Left lung (tissue), 10 donors: ENCODE results near the gene MBNL1. TPM values are rescaled to one million over a fixed set of nuclear protein-coding genes. Genes with fewer than 3 reads are reported as not detected.

Experiments used
- ATAC-seq: fragments of 200-7000 bp; cut with Tn5 transposase; one replicate; pipeline ENCODE4 v1.9.1; 2020; ENCODE audit warnings: moderate library complexity
- DNase-seq, 4 donors: peaks; one replicate each; pipeline ENCODE4 v3.0.0-alpha.2; 2013 to 2020
- H3K27ac ChIP-seq, 2 donors: fragments of 200-600 bp; sonication (generic) in 1 of 2; one replicate each; pipeline versions ENCODE4 v1.5.0 to v1.8.0; 2020 to 2021
- H3K27me3 ChIP-seq, 2 donors: fragments of 200-600 bp; sonication (generic) in 1 of 2; one replicate each; pipeline versions ENCODE4 v1.5.0 to v1.8.0; 2020 to 2021
- H3K36me3 ChIP-seq, 2 donors: fragments of 200-600 bp; sonication (generic) in 1 of 2; one replicate each; pipeline versions ENCODE4 v1.5.0 to v1.8.0; 2020 to 2021
- H3K4me1 ChIP-seq, 2 donors: fragments of 200-600 bp; one replicate each; pipeline ENCODE4 v1.8.0; 2021
- H3K4me3 ChIP-seq, 2 donors: fragments of 200-600 bp; sonication (generic) in 1 of 2; one replicate each; pipeline versions ENCODE4 v1.5.0 to v1.8.0; 2020 to 2021; ENCODE audit warnings: mild to moderate bottlenecking in 1 of 2
- H3K9me3 ChIP-seq, 2 donors: fragments of 200-600 bp; sonication (generic) in 1 of 2; one replicate each; pipeline versions ENCODE4 v1.5.0 to v1.8.0; 2020 to 2021
- intact Hi-C, 2 donors: fragments of 100-400 bp; cut with DNase I; formaldehyde crosslinking; loops; one replicate each; pipeline versions ENCODE4 v1.11.2 to v1.14.2; 2022
- polyA plus RNA-seq, 6 donors: library from polyadenylated mRNA; unstranded; fragments of 120-200 nt; gene quantifications; one replicate each; pipeline ENCODE4 v1.2.1, GENCODE V29; 2013; ENCODE audit not compliant: insufficient read length in 6 of 6
- total RNA-seq, 2 donors: library from RNA; stranded (reverse); fragmentation: NEBNext Ultra II Directional; extraction: Animal tissue kit (Norgen Biotek cat#: 25700); gene quantifications; one replicate each; pipeline ENCODE4 v1.2.1, GENCODE V29; 2021
- TF ChIP-seq, protein P1 (sequence below), 2 donors: fragments of 200-600 bp; sonication (generic) in 1 of 2; IDR thresholded peaks; one replicate each; pipeline versions ENCODE4 v1.5.0 to v1.8.0; 2021; ENCODE audit warnings: antibody characterized with exemption in 2 of 2
- donor health status: DM: no; HTN: yes; CAD: no.
- donor health status: DM: no; HTN: no; CAD: no.

MBNL1 gene
- total and polyA plus RNA-seq, 8 donors, result 92.3 to 246 (median 109) TPM

DNA sequence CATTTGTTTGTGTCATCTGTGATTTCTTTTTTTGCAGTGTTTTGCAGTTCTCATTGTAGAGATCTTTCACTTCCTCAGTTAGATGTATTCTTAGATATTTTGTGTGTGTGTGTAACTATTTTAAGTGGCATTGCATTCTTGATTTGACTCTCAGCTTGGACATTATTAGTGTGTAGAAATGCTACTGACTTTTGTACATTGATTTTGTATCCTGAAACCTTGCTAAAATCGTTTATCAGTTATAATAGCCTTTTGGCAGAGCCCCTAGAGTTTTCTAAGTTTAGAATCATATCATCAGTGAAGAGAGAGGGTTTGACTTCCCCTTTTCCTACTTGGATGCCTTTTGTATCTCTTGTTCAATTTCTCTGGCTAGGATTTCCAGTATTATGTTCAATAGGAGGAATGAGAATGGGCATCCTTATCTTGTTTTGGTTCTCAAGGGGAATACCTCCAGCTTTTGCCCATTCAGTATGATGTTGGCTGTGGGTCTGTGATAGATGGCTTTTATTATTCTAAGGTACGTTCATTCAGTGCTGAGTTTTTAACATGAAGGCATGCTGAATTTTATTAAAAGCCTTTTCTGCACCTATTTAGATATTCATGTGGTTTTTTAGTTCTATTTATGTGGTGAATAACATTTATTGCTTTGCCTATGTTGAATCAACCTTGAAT is 211.7 kb downstream of the MBNL1 start:
- no peak overlapping the region for H3K4me3 ChIP-seq
- DNase-seq, result no peak
- no peaks in the 10 kb centered on the region for H3K36me3 ChIP-seq
- no peak overlapping the region for H3K27ac ChIP-seq
- TF ChIP-seq, protein P1, sequence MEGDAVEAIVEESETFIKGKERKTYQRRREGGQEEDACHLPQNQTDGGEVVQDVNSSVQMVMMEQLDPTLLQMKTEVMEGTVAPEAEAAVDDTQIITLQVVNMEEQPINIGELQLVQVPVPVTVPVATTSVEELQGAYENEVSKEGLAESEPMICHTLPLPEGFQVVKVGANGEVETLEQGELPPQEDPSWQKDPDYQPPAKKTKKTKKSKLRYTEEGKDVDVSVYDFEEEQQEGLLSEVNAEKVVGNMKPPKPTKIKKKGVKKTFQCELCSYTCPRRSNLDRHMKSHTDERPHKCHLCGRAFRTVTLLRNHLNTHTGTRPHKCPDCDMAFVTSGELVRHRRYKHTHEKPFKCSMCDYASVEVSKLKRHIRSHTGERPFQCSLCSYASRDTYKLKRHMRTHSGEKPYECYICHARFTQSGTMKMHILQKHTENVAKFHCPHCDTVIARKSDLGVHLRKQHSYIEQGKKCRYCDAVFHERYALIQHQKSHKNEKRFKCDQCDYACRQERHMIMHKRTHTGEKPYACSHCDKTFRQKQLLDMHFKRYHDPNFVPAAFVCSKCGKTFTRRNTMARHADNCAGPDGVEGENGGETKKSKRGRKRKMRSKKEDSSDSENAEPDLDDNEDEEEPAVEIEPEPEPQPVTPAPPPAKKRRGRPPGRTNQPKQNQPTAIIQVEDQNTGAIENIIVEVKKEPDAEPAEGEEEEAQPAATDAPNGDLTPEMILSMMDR (IDR thresholded peaks at IDR 0.05), result no peak
- H3K9me3 ChIP-seq, result peaks cover 0 to 9% of the 10 kb centered on the region in 2 donors
- intact Hi-C loops, result no loop called here
- H3K27me3 ChIP-seq, result no peaks in the 10 kb centered on the region
- no peaks in the 10 kb centered on the region for H3K4me1 ChIP-seq
- ATAC-seq, result no peak

DNA sequence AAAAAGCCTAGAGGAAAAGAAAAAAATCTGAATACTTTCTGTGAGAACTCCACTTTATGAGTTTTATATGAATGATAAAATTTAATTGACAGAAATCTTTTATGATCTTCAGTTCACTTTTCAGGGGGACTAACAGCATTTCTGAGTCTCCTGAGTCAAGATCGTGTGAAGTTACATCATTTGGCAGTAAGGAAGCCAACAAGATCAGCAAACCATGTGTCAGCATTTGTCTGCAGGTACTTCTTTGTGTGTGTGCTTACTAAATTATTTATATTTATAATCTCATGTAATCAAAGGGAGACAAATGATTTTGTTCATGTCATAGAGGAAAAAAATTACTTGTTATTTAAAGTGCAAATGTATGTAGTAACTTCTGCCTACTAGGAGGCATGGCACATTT is 217.6 kb downstream of the MBNL1 start:
- H3K4me3 ChIP-seq, result no peak overlapping the region
- no peak for DNase-seq
- no peaks in the 10 kb centered on the region for H3K36me3 ChIP-seq
- no peaks in the 10 kb centered on the region for H3K27me3 ChIP-seq
- TF ChIP-seq, protein P1 (IDR thresholded peaks at IDR 0.05), result no peak
- H3K9me3 ChIP-seq, result peaks cover 0 to 9% of the 10 kb centered on the region in 2 donors
- intact Hi-C loops, result no loop called here
- no peak overlapping the region for H3K27ac ChIP-seq
- ATAC-seq, result no peak
- H3K4me1 ChIP-seq, result no peaks in the 10 kb centered on the region

DNA sequence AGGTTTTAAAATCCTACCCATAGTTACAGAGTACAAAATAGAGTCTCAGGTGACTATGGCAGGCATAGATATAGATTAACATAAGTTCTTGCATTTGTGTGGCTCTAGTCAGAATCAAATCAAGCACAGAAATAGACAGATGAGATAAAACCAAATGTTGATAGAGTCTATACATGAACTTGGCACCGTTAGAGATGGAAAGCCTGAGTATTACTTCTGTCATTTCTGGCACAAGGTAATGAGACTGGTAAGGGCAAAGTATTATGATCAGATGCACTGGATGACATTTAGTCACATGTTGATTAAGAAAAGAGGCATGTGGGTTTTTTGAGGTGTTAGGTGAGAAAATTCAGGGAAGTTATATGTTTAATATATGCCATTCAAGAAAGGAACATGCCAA is 219.7 kb downstream of the MBNL1 start:
- Histone ChIP-seq H3K27ac (no peak overlapping the region), H3K4me1 (no peaks in the 10 kb centered on the region), H3K4me3 (no peak overlapping the region), H3K27me3 (no peaks in the 10 kb centered on the region), H3K36me3 (peaks cover 0 to 3% of the 10 kb centered on the region in 2 donors), H3K9me3 (no peaks in the 10 kb centered on the region)
- ATAC-seq (no peak), DNase-seq (no peak)
- TF ChIP-seq, protein P1 (IDR thresholded peaks at IDR 0.05), result no peak
- intact Hi-C loops, result no loop called here

DNA sequence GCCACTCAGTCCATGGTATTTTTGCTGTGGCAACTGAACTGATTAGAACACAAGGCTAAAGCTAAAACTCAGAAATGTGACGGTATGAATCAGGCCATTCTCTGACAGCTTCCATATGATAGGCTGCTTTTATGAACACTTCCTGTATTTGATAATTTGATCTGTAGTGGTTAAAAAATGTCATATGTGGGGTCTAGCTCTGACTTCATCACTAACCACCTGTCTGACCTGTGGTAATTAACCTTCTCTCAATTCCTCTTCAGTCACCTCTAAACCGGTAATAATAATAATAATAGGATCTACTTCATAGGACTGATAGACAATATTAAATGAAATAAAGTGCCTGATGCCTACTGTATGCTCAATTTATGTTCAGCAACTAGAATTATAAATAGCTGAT is 223.2 kb downstream of the MBNL1 start:
- ATAC-seq (no peak), DNase-seq (no peak)
- Histone ChIP-seq H3K36me3 (peaks cover 0 to 3% of the 10 kb centered on the region in 2 donors), H3K27me3 (no peaks in the 10 kb centered on the region), H3K4me1 (peaks cover 0 to 4% of the 10 kb centered on the region in 2 donors), H3K27ac (no peak overlapping the region), H3K9me3 (no peaks in the 10 kb centered on the region), H3K4me3 (no peak overlapping the region)
- intact Hi-C loops, result no loop called here
- TF ChIP-seq, protein P1 (IDR thresholded peaks at IDR 0.05), result no peak

DNA sequence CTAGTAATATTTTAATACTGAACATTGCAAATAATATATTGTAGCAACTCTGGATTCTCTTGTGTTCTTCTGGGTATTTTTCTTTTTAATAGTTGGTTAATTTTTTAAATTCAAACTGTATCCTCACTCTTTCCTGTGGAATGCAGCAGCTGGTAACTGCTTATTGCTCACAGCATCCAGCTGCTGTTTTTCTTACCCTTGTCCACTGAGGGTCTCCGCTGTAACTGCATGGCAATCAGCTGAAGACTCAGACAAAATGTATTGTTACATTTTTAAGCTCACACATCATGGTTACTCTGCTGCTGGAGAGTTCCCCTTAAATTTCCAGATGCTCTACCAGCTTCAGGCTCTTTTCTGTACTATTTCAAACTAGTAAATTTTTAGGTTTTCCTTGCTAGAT is 227.6 kb downstream of the MBNL1 start:
- Histone ChIP-seq H3K27me3 (no peaks in the 10 kb centered on the region), H3K9me3 (no peaks in the 10 kb centered on the region), H3K4me1 (peaks cover 0 to 16% of the 10 kb centered on the region in 2 donors), H3K36me3 (peaks cover 0 to 3% of the 10 kb centered on the region in 2 donors), H3K4me3 (no peak overlapping the region), H3K27ac (peak overlapping the region in 1 of 2 donors; percentile 46)
- intact Hi-C loops, result no loop called here
- TF ChIP-seq, protein P1 (IDR thresholded peaks at IDR 0.05), result no peak
- ATAC-seq (no peak), DNase-seq (no peak)
